22Rv1 (cell line): ENCODE measurements around the gene PTBP1.
"Not testable (repeated sequence)": the region's sequence is repeated elsewhere in the genome, so short reads cannot be mapped to it uniquely, and the experiment has no call there.

Experiments used
- H3K27ac ChIP-seq: fragments of 450-650 bp; 2 replicates; pipeline ENCODE4 v1.5.1; 2017
- CTCF ChIP-seq: fragments of 450-650 bp; IDR thresholded peaks from 2 replicates; pipeline ENCODE4 v1.5.1; 2017; ENCODE audit warnings: mild to moderate bottlenecking
- ZFX ChIP-seq: fragments of 450-650 bp; IDR thresholded peaks from 2 replicates; pipeline ENCODE4 v1.6.1; 2017; ENCODE audit warnings: antibody characterized with exemption, borderline replicate concordance

The PTBP1 gene

GRCh38 chr19:827710-828321, 30.6 kb downstream of the PTBP1 start, which contains the start of gene AZU1:
TSS of gene AZU1 (plus strand) at chr19:827837. CDS start at chr19:827847, 10 bp downstream.
- TF ChIP-seq CTCF = no peak
- TF ChIP-seq ZFX = no peak
- no peak within 1 kb of the TSS for H3K27ac ChIP-seq

- TF ChIP-seq ZFX (no peak), CTCF (no peak)
- H3K27ac ChIP-seq = no peak overlapping the region
Observed at GRCh38 chr19:829129-829758, 32.0 kb downstream of the PTBP1 start.

- TF ChIP-seq ZFX = no peak
- no peak for TF ChIP-seq CTCF
Observed at GRCh38 chr19:831407-832369, 34.4 kb downstream of the PTBP1 start.

GRCh38 chr19:834216-834615, 37.0 kb downstream of the PTBP1 start:
- no peak for TF ChIP-seq ZFX
- TF ChIP-seq CTCF = no peak
- H3K27ac ChIP-seq = no peak overlapping the region

More at GRCh38 chr19:831407-832369, 34.4 kb downstream of the PTBP1 start:
- H3K27ac ChIP-seq = no peak overlapping the region

- TF ChIP-seq ZFX (no peak), CTCF (no peak)
Observed at GRCh38 chr19:835210-835810, 38.1 kb downstream of the PTBP1 start.

GRCh38 chr19:840519-841206, 43.4 kb downstream of the PTBP1 start, which contains the start of gene PRTN3:
TSS of gene PRTN3 (plus strand) at chr19:840999. CDS start at chr19:841009, 10 bp downstream.
- H3K27ac ChIP-seq = no peak within 1 kb of the TSS
- TF ChIP-seq CTCF = no peak

More at GRCh38 chr19:835210-835810, 38.1 kb downstream of the PTBP1 start:
- H3K27ac ChIP-seq = no peak overlapping the region

- not testable (repeated sequence) for H3K27ac ChIP-seq
Observed at GRCh38 chr19:842802-843179, 45.5 kb downstream of the PTBP1 start.
